ENCODE results near the gene IDH3A.

DNA sequence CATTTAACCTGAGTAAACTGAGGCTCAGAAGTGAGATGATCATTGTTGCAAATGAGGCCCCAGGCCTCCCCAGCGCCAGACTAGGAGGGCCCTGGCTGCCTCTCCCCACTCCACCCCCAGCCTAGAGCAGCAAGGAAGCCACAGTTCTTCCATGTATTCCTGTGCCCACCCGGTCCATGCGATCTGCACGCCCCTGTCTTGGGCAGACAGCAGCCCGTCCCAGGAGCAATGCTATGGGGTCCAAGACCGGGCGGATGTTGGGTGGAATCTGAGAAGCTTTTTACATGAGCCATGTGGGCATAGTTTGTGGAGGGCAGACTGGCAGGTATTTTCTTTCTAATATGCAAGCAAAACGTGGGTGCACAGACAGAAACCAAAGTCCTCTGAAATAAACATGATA lies 41.7 kb upstream of the IDH3A start:
- TF ChIP-seq, protein P1, sequence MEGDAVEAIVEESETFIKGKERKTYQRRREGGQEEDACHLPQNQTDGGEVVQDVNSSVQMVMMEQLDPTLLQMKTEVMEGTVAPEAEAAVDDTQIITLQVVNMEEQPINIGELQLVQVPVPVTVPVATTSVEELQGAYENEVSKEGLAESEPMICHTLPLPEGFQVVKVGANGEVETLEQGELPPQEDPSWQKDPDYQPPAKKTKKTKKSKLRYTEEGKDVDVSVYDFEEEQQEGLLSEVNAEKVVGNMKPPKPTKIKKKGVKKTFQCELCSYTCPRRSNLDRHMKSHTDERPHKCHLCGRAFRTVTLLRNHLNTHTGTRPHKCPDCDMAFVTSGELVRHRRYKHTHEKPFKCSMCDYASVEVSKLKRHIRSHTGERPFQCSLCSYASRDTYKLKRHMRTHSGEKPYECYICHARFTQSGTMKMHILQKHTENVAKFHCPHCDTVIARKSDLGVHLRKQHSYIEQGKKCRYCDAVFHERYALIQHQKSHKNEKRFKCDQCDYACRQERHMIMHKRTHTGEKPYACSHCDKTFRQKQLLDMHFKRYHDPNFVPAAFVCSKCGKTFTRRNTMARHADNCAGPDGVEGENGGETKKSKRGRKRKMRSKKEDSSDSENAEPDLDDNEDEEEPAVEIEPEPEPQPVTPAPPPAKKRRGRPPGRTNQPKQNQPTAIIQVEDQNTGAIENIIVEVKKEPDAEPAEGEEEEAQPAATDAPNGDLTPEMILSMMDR (IDR thresholded peaks at IDR 0.05; ENCODE audit: insufficient read depth, low read length, poor library complexity, severe bottlenecking): no peak
- no peak for TF ChIP-seq EZH2phosphoT487 (conservative IDR thresholded peaks at IDR 0.05; ENCODE audit: low read length)
